GM18511 (cell line): ENCODE data around the gene CUBN.

Source experiments
- ATAC-seq: cut with Tn5 transposase; IDR thresholded peaks from one replicate; pipeline ENCODE4 v1.9.1; 2021; ENCODE audit warnings: mild to moderate bottlenecking, moderate library complexity; ENCODE audit not compliant: unreplicated experiment

CUBN gene

GRCh38 chr10:16960551-16960950, 169.1 kb downstream of the CUBN start:
- no peak for ATAC-seq

GRCh38 chr10:16957038-16957437, 172.6 kb downstream of the CUBN start:
- no peak for ATAC-seq

GRCh38 chr10:16954280-16955030, 175.2 kb downstream of the CUBN start:
- ATAC-seq, result no peak

- no peak for ATAC-seq
Measured at GRCh38 chr10:16953270-16953669, 176.3 kb downstream of the CUBN start.

GRCh38 chr10:16952610-16953009, 177.0 kb downstream of the CUBN start:
- ATAC-seq, result no peak

GRCh38 chr10:16952080-16952479, 177.5 kb downstream of the CUBN start:
- ATAC-seq, result no peak

GRCh38 chr10:16950656-16951601, 178.7 kb downstream of the CUBN start:
- ATAC-seq, result no peak

GRCh38 chr10:16949816-16950215, 179.8 kb downstream of the CUBN start:
- no peak for ATAC-seq

- no peak for ATAC-seq
Measured at GRCh38 chr10:16948361-16948760, 181.2 kb downstream of the CUBN start.

- ATAC-seq, result no peak
Measured at GRCh38 chr10:16947069-16947468, 182.5 kb downstream of the CUBN start.

GRCh38 chr10:16945593-16945992, 184.0 kb downstream of the CUBN start:
- ATAC-seq, result no peak

GRCh38 chr10:16944986-16945385, 184.6 kb downstream of the CUBN start:
- no peak for ATAC-seq

GRCh38 chr10:16944402-16944801, 185.2 kb downstream of the CUBN start:
- ATAC-seq, result no peak

- no peak for ATAC-seq
Measured at GRCh38 chr10:16943295-16944285, 186.0 kb downstream of the CUBN start.

GRCh38 chr10:16942381-16943078, 187.1 kb downstream of the CUBN start:
- no peak for ATAC-seq

- ATAC-seq, result no peak
Measured at GRCh38 chr10:16941870-16942269, 187.7 kb downstream of the CUBN start.

GRCh38 chr10:16941067-16941466, 188.5 kb downstream of the CUBN start:
- ATAC-seq, result no peak

- no peak for ATAC-seq
Measured at GRCh38 chr10:16938952-16939351, 190.7 kb downstream of the CUBN start.

GRCh38 chr10:16934461-16934860, 195.2 kb downstream of the CUBN start:
- no peak for ATAC-seq

GRCh38 chr10:16933783-16934182, 195.8 kb downstream of the CUBN start:
- ATAC-seq, result no peak
